Measurements from ENCODE around the gene CEBPB.

Gene CEBPB

DNA sequence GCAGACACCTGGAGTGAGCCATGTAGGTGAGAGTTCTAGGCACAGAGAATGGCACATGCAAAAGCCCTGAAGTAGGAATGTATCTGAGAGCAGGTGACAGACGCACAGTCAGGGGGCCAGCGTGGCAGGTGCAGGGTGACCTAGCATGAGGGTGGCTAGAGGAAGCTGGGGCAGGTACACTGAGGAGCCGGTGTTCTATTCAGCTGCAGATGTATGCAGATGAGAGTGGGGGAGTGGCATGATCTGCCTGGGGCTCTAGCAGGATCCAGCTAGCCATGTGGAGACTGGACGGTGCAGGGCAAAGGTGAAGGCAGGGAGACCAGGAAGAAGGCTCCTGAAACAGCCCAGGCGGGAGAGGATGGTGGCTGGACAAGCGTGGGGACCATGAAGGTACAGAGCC is 47.8 kb upstream of the CEBPB start:
- Histone ChIP-seq H4K20me1 (ENCODE audit: insufficient read depth, low read length) (no peaks in the 10 kb centered on the region), H3K27ac (ENCODE audit: low read length) (no peak overlapping the region), H3K4me1 (ENCODE audit: low read length) (no peaks in the 10 kb centered on the region), H3K9ac (ENCODE audit: low read length) (no peak overlapping the region), H3K4me2 (ENCODE audit: low read depth, low read length) (no peak overlapping the region), H3K9me2 (replicated peaks; ENCODE audit: insufficient read depth, low read length) (no peaks in the 10 kb centered on the region), H3K4me3 (ENCODE audit: low read length) (no peak overlapping the region), H3K79me2 (ENCODE audit: low read length) (peaks cover 9% of the 10 kb centered on the region), H3F3A (ENCODE audit: insufficient read depth, low read length) (no peaks in the 10 kb centered on the region), H3K9me3 (replicated peaks; ENCODE audit: insufficient read depth, low read length) (no peaks in the 10 kb centered on the region), H2AFZ (ENCODE audit: low read length) (no peak overlapping the region), H3K36me3 (replicated peaks; ENCODE audit: insufficient read depth, low read length) (no peaks in the 10 kb centered on the region), H3K27me3 (replicated peaks; ENCODE audit: insufficient read depth, low read length) (no peaks in the 10 kb centered on the region)
- DNase-seq, result no peak
- TF ChIP-seq EZH2phosphoT487 (IDR thresholded peaks at IDR 0.05; ENCODE audit: low read length) (no peak), CTCF (IDR thresholded peaks at IDR 0.05; ENCODE audit: low read length) (no peak), EZH2 (optimal IDR thresholded peaks at IDR 0.05; ENCODE audit: low read depth, low read length) (no peak)

DNA sequence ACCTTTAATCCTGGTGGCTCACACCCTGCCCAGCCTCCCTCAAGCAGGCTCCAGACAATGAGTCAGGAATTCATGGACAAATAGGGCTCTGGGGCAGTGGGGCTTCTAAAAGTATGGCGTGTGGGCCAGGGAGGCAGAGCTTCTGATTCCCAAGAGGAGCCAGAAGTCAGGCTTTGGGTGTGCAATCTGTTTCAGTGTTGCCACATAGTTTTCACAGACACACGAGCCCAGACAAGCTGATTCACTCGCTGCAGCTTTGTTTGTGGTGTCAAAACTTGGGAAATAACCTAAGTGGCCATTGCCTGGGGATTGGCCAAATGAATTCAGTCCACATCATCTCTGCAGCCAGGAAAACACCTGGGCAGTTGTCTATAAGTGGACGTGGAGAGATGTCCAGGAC is 46.3 kb upstream of the CEBPB start:
- Histone ChIP-seq H3K36me3 (replicated peaks; ENCODE audit: insufficient read depth, low read length) (no peaks in the 10 kb centered on the region), H3F3A (ENCODE audit: insufficient read depth, low read length) (no peaks in the 10 kb centered on the region), H3K9me3 (replicated peaks; ENCODE audit: insufficient read depth, low read length) (no peaks in the 10 kb centered on the region), H3K4me3 (ENCODE audit: low read length) (no peak overlapping the region), H3K4me2 (ENCODE audit: low read depth, low read length) (no peak overlapping the region), H2AFZ (ENCODE audit: low read length) (no peak overlapping the region), H3K79me2 (ENCODE audit: low read length) (peaks cover 19% of the 10 kb centered on the region), H3K9ac (ENCODE audit: low read length) (no peak overlapping the region), H3K27ac (ENCODE audit: low read length) (no peak overlapping the region), H3K4me1 (ENCODE audit: low read length) (no peaks in the 10 kb centered on the region), H3K9me2 (replicated peaks; ENCODE audit: insufficient read depth, low read length) (no peaks in the 10 kb centered on the region), H3K27me3 (replicated peaks; ENCODE audit: insufficient read depth, low read length) (no peaks in the 10 kb centered on the region), H4K20me1 (ENCODE audit: insufficient read depth, low read length) (no peaks in the 10 kb centered on the region)
- no peak for TF ChIP-seq EZH2phosphoT487 (IDR thresholded peaks at IDR 0.05; ENCODE audit: low read length)
- no peak for TF ChIP-seq CTCF (IDR thresholded peaks at IDR 0.05; ENCODE audit: low read length)
- no peak for TF ChIP-seq EZH2 (optimal IDR thresholded peaks at IDR 0.05; ENCODE audit: low read depth, low read length)
- DNase-seq, result no peak

GRCh38 chr20:50145566-50145965 is 45.1 kb upstream of the CEBPB start:
- TF ChIP-seq CTCF (IDR thresholded peaks at IDR 0.05; ENCODE audit: low read length) (no peak), EZH2 (optimal IDR thresholded peaks at IDR 0.05; ENCODE audit: low read depth, low read length) (no peak), EZH2phosphoT487 (IDR thresholded peaks at IDR 0.05; ENCODE audit: low read length) (no peak)
- Histone ChIP-seq H4K20me1 (ENCODE audit: insufficient read depth, low read length) (no peaks in the 10 kb centered on the region), H3K4me2 (ENCODE audit: low read depth, low read length) (no peak overlapping the region), H3K27ac (ENCODE audit: low read length) (no peak overlapping the region), H3K27me3 (replicated peaks; ENCODE audit: insufficient read depth, low read length) (no peaks in the 10 kb centered on the region), H3K36me3 (replicated peaks; ENCODE audit: insufficient read depth, low read length) (no peaks in the 10 kb centered on the region), H3K9ac (ENCODE audit: low read length) (no peak overlapping the region), H3K9me2 (replicated peaks; ENCODE audit: insufficient read depth, low read length) (no peaks in the 10 kb centered on the region), H3K79me2 (ENCODE audit: low read length) (peaks cover 21% of the 10 kb centered on the region), H3K4me3 (ENCODE audit: low read length) (no peak overlapping the region), H3K4me1 (ENCODE audit: low read length) (no peaks in the 10 kb centered on the region), H3K9me3 (replicated peaks; ENCODE audit: insufficient read depth, low read length) (no peaks in the 10 kb centered on the region), H2AFZ (ENCODE audit: low read length) (no peak overlapping the region), H3F3A (ENCODE audit: insufficient read depth, low read length) (no peaks in the 10 kb centered on the region)
- DNase-seq, result no peak
